OCI-LY1 (cell line): Measurements from ENCODE around the gene CD38.

Source experiments
- EZH2 ChIP-seq: fragments of 200-600 bp; sonication (generic), shearing (Covaris generic); IDR thresholded peaks from 2 replicates; pipeline ENCODE4 v1.8.0; 2017; ENCODE audit warnings: borderline replicate concordance, mixed run types, mild to moderate bottlenecking, antibody characterized with exemption, low read length, moderate library complexity, mixed read lengths
- TF ChIP-seq, protein P1 (sequence below): fragments of 200-600 bp; sonication (generic), shearing (Covaris generic); IDR thresholded peaks from 2 replicates; pipeline ENCODE4 v1.5.1; 2017; ENCODE audit warnings: mild to moderate bottlenecking, antibody characterized with exemption, low read length, moderate library complexity, mixed read lengths

GRCh38 chr4:15847746-15848145 is 69.6 kb downstream of the CD38 start:
- TF ChIP-seq, protein P1, sequence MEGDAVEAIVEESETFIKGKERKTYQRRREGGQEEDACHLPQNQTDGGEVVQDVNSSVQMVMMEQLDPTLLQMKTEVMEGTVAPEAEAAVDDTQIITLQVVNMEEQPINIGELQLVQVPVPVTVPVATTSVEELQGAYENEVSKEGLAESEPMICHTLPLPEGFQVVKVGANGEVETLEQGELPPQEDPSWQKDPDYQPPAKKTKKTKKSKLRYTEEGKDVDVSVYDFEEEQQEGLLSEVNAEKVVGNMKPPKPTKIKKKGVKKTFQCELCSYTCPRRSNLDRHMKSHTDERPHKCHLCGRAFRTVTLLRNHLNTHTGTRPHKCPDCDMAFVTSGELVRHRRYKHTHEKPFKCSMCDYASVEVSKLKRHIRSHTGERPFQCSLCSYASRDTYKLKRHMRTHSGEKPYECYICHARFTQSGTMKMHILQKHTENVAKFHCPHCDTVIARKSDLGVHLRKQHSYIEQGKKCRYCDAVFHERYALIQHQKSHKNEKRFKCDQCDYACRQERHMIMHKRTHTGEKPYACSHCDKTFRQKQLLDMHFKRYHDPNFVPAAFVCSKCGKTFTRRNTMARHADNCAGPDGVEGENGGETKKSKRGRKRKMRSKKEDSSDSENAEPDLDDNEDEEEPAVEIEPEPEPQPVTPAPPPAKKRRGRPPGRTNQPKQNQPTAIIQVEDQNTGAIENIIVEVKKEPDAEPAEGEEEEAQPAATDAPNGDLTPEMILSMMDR: no peak
- no peak for TF ChIP-seq EZH2
